ENCODE data around the gene RHO.
"Not testable (repeated sequence)": the region's sequence is repeated elsewhere in the genome, so short reads cannot be mapped to it uniquely, and the experiment has no call there.

RHO gene

GRCh38 chr3:129499604-129500333 is 28.7 kb upstream of the RHO start:
- DNase-seq (ENCODE audit: low read depth in 3 of 3): not testable (repeated sequence)

- DNase-seq (ENCODE audit: low read depth in 3 of 3): no peak
Observed at GRCh38 chr3:129500334-129500658, 28.1 kb upstream of the RHO start.

- DNase-seq (ENCODE audit: low read depth in 3 of 3): no peak
Observed at GRCh38 chr3:129501630-129502029, 26.8 kb upstream of the RHO start.

DNA sequence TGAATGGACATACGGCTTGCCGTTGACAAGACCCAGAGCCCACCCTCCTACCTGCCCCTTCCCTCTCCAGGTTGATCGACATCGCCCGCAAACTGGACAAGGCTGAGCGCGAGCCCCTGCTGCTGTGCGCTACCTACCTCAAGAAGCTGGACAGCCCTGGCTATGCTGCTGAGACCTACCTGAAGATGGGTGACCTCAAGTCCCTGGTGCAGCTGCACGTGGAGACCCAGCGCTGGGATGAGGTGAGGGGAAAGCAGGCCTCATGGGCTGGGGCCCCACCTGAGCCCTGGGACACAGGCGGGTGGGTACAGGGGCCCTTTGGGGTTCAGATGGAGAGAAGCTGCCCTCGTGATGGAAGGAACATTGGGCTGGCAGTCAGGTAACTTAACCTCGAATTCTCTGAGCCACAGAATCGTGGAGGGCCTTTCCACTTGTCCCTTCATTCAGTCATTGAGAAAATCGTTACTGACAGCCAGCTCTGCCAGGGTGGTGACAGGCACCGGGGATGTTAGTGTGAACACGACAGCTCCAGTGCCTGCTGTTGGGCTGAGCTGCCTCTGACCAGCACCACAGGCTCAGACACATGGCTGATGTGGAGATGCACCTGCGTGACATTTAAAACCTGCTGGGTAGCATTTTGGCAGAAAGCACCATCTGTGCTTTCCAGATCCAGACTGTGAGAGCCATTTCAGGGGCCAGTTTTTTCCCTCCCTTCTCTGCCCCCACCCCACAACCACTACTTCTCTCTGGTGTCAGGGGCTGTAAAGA is 25.6 kb upstream of the RHO start:
- no peak for DNase-seq (ENCODE audit: low read depth in 3 of 3)

DNA sequence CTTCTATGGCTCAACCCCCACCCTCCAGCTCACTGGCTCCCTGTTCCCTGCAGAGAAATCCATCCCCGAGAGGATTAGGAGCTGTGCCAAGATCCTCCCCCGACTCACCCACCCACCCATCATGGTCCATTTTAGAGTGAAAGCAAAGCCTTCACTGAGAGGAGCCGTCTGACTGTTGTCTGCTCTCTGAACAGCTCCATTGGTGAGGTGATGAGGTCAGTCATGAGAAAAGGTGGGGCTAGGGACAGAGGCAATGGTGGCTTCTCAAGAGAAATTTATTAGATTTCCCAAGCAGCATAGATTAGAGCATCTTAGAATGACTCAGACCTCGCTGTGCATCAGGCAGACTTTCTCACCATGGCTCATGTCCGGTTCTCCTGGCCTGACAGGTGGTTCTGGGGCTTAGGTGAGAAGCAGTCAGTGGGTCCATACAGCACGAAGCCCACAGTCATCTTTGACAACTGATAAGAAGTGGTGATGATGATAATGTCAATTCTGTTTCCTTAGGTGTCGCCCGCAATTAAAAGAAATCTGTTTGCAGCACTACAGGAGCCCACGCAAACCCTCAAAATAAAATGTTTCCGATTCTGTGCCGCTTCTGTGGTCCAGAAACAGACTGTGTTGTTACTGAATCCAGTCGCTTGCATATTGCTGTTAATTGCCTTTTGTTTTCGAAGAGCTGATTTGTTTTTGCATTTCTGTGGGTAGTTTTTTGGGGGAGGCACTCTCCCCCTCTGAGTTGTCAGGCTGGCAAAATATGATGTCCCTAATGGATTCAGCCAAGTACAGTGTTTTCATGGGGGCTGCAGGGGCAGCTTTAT is 24.8 kb upstream of the RHO start:
- no peak for DNase-seq (ENCODE audit: low read depth in 3 of 3)

GRCh38 chr3:129504471-129505100 is 23.9 kb upstream of the RHO start:
- DNase-seq (ENCODE audit: low read depth in 3 of 3): no peak

- DNase-seq (ENCODE audit: low read depth in 3 of 3): no peak
Observed at GRCh38 chr3:129505341-129505740, 23.1 kb upstream of the RHO start.

DNA sequence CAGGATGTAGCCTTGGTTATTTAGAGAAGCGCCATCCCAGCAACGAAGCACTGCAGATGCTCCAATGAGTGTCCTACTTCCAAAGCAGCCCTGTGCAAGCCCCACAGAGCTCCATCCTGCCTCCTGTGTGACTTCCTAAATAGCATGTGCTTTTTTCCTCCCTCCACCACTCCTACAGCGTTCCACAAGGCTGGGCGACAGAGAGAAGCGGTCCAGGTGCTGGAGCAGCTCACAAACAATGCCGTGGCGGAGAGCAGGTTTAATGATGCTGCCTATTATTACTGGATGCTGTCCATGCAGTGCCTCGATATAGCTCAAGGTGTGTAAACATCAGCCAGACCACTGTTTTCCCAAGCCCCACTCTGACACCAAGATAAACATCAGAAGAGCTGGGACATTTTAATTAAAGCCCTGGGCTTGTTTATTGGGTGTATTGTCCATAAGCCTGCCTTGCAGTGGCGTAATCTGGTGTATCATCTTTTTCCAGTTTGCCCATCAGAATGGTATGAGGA is 22.2 kb upstream of the RHO start:
- DNase-seq (ENCODE audit: low read depth in 3 of 3): no peak

DNA sequence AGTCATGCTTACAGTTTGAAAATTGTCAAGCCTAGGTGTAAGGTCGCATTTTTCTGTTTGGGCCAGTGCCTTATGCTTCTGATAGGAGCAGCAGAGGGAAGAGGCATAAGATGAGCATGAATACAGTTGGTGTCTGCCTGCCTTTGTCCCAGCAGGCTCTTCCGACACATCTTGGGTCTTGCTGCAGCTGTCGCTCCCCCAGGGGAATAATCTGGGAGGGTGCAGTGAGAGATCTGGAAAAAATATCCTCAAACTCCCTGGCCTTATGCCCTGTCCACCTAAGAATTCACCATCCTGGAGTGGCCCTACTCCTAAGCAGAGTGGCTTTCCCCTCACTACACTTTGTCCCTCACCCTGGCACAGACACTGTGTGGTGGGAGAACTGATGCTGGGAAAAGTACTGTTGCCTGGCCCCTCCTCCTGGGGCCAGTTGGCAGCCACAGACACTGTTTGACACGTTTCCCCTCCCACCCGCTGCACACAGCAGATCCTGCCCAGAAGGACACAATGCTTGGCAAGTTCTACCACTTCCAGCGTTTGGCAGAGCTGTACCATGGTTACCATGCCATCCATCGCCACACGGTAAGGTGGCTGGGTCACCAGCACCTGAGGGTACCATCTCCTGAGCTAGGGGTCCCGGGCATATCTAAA is 21.1 kb upstream of the RHO start:
- DNase-seq (ENCODE audit: low read depth in 3 of 3): no peak

DNA sequence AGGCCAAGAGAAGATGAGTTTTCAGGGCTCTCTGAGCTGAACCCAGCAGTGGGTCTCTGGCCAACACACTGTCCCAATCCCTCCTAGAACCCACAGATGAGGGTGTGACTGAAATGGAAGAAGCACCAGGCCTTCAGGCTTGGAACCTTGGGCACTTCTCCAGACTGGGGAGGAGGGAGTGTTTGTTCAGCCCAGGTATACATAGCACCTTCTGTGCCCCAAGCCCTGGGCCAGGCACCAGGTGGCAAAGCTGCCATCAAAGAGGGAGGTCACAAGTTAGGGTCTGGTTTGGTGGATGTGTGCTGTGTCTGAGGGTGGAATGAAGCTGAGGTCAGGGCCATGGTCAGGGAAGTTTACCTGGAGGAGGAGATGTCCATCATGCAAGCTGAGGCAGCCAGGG is 15.8 kb upstream of the RHO start:
- no peak for DNase-seq (ENCODE audit: low read depth in 3 of 3)

- no peak for DNase-seq (ENCODE audit: low read depth in 3 of 3)
Observed at GRCh38 chr3:129513705-129514104, 14.7 kb upstream of the RHO start.

DNA sequence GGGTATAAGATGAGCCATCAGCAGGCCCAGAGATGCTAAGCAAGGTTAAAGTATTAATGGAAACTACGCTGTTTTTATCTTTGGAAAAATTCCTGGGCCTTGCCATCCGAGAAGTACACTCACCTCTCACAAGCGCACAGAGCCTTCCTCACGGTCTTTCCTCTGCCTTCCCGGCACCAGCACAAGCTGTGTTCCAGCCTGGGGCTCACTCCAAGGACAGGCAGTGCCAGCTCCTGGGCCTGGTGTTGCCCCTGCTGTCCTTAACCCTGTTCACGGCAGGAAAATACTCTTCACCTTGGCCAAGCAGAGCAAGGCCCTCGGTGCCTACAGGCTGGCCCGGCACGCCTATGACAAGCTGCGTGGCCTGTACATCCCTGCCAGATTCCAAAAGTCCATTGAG is 14.3 kb upstream of the RHO start:
- no peak for DNase-seq (ENCODE audit: low read depth in 3 of 3)

GRCh38 chr3:129514563-129514962 is 13.9 kb upstream of the RHO start:
- DNase-seq (ENCODE audit: low read depth in 3 of 3): no peak

- not testable (repeated sequence) for DNase-seq (ENCODE audit: low read depth in 3 of 3)
Observed at GRCh38 chr3:129515108-129515820, 13.2 kb upstream of the RHO start.

DNA sequence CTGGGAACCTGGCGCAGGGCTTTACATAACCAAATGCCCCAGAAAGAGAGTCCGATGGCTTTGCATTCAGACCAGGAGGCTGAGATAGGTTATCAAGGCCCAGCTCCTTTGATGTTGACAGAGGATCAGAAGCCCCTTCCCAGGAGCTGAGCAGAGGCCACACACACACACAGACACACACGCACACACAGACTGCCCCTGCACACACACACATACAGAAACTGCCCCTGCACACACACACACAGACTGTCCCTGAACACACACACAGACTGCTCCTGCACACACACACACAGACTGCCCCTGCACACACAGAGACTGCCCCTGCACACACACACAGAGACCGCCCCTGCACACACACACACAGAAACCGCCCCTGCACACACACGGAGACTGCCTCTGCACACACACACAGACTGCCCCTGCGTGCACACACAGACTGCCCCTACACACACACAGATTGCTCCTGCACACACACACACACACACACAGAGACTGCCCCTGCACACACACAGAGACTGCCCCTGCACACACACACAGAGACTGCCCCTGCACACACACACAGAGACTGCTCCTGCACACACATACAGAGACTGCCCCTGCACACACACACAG is 12.5 kb upstream of the RHO start:
- DNase-seq (ENCODE audit: low read depth in 3 of 3): not testable (repeated sequence)

DNA sequence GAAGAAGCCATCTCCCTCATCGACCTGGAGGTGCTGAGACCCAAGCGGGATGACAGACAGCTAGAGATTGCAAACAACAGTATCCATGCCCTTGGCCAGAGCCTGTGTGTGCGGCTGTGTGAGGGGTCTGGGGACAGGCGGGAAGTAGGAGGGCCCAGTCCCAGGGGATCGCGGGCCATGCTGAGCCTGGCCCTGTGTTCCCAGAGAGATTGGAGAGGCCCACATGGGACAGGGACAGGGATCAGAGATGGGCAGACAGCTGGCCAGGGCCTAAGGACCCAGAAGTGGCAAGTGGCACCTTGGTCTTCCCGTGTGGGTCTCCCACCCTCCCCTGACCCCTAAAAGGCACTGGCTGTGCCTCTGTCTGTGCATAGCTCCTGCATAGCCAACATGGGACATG is 10.9 kb upstream of the RHO start:
- no peak for DNase-seq (ENCODE audit: low read depth in 3 of 3)

DNA sequence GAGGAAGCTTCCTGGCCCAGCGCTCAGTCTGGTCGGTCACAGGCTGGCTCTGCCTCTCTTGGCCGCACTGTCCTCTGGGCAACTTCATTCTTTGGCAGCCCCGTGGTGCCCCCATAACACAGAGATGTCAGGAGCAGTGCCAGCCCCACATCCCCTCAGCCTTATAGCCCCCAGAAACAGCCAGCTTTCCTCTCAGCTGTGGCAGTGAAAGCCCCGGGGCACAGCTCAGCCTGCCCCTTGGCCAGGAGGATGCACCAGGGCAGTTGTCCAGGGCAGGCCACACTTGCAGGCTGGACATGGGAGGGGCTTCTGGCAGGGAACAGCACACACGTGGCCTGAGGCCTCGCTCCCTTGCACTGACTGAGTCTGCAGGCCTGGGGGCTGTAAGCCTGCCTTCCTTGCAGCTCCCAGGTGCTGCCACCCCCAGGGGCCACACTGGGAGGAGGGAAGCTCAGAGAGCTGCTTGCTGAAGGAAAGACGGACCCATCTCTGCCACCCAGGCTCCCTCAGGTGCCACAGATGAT is 10.3 kb upstream of the RHO start:
- DNase-seq (ENCODE audit: low read depth in 3 of 3): no peak

DNA sequence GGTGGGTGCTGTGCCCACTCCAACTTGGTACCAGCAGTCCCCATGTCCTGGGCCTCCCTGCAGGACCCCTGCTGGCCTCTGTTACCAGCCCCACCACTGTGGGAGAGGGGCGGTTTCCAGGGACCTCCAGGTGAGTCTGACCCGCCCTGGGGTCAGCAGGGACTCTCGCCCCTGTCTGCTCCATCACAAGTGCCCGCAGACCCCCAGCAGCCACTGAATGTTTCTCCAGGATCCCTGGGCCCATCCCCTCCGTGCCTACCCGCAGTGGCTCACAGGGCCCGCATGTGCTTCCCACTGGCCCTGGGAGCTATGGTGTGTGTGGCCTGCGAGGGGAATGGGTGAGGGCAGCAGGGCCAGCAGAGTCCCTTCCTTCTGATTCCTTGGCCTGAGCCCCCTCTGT is 9.9 kb upstream of the RHO start:
- no peak for DNase-seq (ENCODE audit: low read depth in 3 of 3)

DNA sequence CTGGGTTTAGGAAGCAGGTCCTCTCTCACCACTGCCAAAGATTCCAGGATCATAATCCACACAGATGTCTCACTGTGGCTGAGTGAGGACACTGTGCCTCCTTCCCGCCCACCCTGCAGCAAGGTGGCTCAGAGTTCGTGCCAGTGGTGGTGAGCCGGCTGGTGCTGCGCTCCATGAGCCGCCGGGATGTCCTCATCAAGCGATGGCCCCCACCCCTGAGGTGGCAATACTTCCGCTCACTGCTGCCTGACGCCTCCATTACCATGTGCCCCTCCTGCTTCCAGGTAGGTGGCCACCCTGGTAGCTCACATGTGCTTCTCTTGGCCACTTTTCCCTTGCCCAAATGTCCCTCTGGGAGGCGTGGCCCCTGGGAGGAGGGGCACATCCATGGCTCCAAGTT is 9.0 kb upstream of the RHO start:
- DNase-seq (ENCODE audit: low read depth in 3 of 3): no peak

Measured in stimulated activated CD4-positive, alpha-beta T cell treated with anti-CD3 and anti-CD28 coated beads, TNF-alpha, amount 100 ng/mL, for 48 hours (primary cell).